Activated CD8-positive, alpha-beta memory T cell treated with anti-CD3 and anti-CD28 coated beads for 48 hours (primary cell): Measurements from ENCODE around the gene CAVIN1.
"Not testable (repeated sequence)": the region's sequence is repeated elsewhere in the genome, so short reads cannot be mapped to it uniquely, and the experiment has no call there.

ENCODE experiments used
- DNase-seq, 3 experiments: peaks; one replicate each; pipeline ENCODE4 v3.0.0-alpha.2; 2020; ENCODE audit warnings: low read depth in 2 of 3, low spot score in 2 of 3

The CAVIN1 gene

DNA sequence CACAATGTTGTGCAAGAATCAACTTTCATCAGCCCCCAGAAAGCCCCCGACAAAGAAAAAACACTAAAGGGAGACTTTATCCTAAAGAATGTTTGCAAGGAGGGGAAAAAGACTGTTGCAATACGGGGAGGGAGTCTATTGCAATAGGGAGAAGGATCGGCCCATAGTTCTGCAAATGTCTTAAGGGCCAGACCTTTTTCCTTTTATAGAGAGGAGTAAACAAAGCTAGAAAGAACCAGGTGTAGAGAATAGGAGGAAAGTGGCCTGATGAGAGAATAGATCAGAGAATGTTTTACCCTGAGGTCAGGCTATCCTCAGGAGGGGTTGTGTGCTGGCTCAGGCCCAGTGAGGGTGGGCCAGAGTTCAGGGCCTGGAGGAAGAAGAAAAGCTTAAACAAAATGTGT lies 8.7 kb upstream of the CAVIN1 start:
- no peak for DNase-seq

DNA sequence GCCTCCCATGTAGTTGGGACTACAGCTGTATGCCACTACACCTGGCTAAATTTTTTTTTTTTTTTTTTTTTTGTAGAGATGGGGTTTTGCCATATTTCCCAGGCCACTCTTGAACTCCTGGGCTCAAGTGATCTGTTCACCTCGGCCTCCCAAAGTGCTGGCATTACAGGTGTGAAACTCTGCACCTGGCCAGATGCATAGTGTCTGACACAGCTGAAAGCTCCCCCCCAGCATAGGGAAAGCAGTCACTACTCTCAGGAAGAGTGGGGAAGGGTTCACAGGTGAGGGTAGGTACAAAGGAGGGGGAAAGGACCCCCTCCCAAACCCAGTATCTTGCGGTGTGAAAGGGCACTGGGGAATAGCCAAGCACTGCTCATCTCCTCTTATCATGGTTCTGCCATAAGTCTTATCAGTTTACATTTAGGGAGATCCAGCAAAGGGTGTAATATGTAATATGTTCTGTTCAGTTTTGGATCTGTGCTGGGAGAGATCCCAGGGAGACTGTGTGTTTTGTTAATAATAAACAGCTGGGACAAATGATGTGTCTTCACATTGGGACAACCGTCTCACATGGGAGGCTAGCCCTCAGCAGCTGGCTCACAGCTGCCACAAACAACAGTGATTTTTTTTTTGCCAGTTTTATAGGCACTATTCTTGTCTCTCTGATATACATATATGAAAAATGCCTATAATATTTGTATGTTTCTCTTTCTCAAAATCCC lies 6.8 kb upstream of the CAVIN1 start:
- no peak for DNase-seq

DNA sequence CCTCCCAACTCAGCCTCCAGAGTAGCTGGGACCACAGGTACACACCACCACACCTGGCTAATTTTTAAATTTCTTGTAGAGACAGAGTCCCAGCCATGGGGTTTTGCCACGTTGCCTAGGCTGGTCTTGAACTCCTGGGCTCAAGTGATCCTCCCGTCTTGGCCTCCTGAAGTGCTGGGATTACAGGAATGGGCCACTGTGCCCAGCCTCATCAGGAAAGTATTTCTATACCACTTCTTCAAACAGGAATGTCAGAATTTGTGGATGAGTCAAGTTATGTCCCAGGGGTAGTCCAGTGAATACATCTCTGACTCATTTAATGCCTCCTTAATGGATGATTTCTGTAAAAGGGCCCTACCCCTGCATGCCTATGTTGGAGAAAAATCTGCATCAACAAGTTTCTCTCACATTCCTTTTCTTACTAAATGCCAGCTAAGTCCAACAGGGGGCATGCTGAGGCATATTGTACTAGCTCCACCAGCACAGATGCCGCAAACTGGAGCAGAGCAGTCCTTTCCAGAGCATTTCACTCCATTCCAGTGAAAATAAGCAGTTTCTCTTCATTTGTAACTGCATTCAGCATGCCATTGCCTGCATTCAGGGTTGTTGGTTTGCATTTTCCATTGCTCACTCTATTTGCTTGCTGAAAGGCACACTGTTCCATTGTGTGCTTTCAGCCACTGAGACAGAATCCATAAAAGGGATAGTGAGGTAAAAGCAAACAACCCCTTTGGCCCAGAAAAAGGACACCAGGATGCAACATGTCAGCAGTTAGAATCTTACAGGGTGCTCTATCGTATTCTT lies 5.3 kb upstream of the CAVIN1 start:
- no peak for DNase-seq

DNA sequence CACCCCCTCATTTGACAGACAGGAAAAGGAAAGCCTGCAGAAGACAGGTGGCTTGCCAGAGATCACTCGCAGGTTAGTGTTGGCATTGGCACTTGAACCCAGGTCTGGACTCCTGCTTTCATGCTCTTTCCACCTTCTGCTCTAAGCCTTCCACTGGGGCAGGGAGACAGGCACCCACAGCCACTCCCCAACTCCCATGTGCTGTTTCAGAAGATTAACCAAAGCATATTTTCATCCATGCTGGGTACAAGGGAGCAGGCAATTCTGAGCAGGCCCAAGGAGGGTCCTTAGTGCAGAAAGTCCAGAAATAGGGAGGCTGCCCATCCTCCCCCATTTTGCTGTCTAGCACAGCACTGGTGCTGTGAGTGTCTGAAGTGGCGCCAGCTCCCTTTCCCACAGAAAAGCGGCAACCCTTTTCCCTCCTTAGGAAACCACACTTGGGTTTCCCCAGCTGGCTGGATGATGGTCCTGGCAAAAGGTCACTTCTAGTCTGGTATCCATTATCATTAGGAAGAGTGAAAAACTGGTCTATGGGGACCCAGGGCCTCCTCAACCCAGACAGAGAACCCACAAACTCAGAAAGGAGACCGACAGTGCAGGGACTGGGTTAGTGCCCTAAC lies 2.0 kb upstream of the CAVIN1 start:
- no peak for DNase-seq

DNA sequence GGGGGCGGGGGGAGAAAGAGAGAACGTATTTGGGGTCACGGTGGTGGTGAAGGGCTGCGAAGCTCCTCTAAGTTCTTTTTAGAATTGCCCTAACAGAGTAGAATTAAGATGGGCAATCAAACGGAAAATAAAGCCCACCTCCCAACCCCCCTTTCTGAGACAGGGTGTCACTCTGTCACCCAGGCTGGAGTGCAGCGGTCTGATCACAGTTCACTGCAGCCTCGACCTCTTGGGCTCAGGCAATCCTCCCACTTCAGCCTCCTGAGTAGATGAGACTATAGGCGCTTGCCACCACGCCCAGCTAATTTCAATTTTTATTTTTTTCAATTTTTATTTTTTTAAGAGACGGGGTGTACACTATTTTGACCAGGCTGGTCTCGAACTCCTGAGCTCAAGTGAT lies 710 bp upstream of the CAVIN1 start:
- DNase-seq, result no peak

DNA sequence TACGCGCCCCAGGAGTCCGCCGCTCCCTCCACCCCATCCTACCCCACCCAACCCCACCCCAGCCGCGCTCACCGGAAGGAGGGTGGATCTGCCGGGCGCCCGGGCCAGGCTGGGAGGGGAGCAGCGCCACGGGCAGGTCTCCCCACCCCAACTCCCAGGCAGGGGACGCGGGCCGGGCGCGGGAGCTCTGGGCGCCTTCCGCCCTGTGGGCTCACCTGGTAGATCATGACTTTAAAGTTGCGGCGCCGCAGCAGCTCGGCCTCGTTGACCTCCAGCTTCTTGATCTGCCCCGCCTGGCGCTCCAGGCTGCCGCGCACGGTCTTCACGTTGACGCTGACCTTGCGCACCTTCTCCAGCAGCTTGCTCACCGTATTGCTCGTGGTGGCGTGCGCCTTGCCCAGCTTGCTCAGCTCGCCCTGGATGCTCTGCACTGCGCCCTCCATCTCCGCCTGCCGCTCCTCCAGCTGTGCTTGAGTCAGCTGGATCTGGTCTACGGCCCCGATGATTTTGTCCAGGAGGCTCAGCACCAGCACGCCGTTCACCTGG lies 571 bp downstream of the CAVIN1 start:
- no peak for DNase-seq

DNA sequence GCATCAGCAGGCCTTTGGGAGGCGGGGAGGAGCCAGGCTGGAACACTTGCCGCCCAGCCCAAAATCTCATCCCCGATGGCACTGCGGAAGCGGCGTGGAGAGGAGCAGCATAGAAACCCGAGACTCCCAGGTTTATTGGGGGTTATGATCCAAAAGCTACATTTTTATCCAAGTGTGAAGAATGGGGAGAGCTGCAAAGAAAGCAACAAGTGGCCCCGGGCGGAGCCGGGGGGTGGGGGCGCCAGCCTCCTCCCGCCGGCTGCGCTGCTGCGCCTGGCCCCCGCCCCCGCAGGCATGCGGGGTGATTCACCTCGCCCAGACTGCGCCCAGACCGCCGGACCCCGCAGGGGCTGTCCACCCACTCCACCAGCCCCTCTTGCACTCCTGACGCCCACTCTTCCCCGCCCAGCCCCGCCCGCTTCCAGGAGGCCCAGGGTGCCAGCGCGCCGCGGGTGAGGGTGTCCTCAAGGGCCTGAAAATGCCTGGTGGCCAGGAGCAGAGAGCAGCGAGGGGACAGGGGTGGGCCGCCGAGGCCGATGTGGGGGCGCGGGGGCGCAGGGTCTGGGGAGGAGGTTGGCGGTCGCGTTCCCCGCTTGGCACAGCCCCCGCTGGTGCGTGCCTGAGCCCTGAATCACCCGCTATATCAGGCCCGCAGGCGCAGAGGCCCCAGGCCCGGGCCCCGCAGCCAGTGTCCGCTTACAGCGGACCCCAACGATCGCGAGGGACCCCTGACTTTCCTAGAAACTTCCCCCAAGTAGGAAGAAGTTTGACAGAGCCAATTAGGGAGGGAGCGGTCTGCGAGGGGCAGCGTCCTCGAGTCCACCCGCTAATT lies 1.3 kb downstream of the CAVIN1 start:
- DNase-seq, result no peak

DNA sequence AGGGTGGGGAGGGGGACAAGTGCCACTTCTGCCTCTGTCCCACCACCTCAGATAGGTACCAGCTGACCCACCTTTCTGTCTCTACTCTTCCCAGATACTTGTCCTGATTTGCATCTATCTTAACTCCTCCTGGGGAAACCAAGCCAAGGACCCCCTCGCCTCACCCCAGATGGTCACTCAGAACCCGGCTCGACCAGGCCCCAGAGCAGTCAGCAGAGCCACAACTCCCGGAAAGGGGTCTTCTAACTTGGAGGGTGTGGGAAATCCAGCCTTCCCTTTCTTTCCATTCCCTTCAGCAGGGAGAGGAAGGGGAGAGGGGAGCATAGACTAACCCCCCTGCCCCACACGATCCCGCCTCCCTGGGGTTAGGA lies 1.9 kb downstream of the CAVIN1 start:
- no peak for DNase-seq

DNA sequence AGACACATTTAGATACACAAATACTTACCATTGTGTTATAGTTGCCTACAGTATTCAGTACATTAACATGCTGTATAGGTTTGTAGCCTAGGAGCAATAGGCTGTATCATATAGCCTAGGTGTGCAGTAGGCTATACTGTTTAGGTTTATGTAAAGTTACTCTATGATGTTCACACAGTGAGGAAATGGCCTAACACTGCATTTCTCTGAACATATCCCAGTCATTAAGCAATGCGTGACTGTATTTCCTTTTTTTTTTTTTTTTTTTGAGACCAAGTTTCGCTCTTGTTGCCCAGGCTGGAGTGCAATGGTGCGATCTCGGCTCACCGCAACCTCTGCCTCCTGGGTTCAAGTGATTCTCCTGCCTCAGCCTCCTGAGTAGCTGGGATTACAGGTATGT lies 5.1 kb downstream of the CAVIN1 start:
- DNase-seq, result not testable (repeated sequence)

DNA sequence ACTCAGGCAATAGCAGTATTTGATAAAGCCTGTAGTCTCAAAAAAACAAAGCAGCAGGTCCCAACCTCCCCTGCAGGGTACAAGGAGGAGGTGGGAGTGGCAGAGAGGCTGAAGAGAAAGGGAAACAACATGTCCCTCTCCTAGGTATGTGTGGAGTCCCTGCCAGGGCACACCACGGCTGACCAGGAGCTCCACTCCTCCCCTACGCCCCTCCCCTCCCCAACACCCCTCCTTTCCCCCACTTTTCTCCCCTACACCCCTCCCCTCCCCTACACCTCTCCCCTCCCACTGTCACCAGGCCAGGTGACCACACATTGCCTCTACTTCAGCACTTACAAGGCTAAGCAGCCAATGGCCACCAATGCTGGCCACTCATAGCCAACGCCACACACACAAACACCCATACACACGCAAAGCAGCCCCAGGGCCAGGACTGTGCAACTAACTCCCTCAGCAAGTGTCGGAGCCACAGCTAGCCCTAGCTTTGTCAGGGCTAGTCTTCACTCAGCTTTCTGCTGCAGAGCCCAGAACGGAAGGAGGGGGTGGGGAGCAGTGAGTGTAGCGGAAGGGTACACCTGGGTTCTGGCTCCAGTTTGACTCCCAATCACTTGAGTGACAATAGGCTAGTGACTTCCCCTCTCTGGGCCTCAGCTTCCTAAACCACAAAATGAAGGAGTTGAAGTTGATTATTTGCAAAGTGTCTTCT lies 8.2 kb downstream of the CAVIN1 start:
- DNase-seq, result no peak

DNA sequence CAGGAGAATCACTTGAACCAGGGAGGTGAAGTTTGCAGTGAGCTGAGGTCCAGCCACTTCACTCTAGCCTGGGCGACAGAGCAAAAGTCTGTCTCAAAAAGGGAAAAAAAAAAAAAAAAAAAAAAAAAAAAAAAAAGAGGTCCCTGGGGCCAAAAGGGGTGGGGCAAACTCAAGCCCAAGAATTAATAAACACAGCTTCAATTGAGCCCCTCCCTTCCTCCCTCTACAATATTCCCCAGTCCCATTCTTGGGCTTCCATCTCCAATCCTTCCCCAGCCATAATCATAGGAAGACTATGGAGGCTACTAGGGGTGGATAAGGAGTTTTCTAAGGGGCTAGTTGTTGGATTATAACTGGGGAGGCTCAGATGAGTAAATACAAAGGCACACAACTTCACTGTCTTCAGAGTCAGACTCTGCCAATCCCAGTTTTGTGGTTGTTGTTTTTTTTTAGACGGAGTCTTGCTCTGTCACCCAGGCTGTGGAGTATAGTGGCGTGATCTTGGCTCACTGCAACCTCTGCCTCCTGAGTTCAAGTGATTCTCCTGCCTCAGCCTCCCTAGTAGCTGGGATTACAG lies 9.5 kb downstream of the CAVIN1 start:
- DNase-seq, result no peak

DNA sequence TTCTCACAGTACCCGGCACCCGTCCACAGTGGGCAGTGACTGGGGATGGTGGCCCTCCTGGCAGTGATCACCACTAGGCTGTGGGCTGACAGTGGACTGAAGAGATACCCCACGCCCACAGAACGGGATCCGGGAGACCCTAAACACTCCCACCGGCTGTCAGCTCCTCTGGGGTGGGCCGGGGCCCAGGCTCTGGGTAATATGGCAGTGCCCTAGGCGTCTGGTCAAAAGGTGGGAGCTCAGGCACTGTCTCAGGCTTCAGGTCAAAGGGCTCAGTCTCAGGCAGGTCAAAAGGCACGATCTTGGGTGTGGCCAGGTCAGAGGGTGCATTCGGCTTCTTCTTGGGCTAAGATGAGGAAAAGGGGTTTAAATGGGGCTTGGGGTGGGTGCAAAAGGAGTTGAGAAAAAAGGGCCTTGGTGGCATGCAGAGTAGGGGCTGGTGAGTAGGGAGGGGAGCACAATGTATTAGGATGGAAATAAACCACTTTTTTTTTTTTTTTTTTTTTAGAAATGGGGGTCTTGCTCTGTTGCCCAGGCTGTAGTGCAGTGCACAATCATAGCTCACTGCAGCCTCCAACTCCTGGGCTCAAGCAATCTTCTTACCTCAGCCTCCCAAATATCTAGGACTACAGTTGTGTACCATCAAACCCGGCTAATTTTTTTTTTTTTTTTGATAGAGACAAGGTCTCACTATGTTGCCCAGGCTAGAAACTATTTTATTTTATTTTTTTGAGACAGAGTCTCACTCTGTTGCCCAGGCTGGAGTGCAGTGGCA lies 11.0 kb downstream of the CAVIN1 start:
- no peak for DNase-seq

DNA sequence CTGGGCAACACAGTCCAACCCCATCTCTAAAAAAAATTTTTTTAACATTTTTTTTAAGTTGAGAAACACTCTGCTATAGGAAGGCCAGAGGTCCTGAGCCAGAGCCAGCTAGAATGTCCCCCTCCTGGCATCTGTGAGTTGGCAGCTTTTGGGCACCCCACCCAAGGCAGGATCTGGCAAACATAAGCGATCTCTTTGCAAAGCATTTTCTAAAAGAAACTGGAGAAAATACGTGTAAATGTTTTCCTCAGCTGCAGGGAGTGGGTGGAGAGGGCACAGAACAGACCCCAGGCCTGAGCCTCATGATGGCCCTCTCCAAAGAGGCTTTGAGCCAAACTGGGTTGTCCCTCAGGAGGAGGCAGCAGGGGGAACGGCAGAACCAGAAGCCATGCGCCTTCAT lies 11.7 kb downstream of the CAVIN1 start:
- DNase-seq, result no peak

DNA sequence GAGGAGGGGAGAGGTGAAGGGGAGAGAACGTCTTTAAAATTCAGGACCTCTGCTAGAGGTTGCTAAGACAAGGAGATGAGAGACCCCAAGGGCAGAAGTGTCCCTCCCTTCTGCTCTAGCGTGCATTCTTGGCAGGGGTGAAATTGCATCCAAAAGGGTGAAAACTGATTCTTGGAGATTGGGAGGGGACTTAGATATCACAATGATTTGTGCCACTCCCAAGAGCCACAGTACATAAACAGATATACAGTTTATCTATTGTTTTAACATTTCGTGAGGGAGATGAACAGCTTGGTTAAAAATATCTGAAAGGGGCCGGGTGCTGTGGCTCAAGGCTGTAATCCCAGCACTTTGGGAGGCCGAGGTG lies 12.8 kb downstream of the CAVIN1 start:
- no peak for DNase-seq

DNA sequence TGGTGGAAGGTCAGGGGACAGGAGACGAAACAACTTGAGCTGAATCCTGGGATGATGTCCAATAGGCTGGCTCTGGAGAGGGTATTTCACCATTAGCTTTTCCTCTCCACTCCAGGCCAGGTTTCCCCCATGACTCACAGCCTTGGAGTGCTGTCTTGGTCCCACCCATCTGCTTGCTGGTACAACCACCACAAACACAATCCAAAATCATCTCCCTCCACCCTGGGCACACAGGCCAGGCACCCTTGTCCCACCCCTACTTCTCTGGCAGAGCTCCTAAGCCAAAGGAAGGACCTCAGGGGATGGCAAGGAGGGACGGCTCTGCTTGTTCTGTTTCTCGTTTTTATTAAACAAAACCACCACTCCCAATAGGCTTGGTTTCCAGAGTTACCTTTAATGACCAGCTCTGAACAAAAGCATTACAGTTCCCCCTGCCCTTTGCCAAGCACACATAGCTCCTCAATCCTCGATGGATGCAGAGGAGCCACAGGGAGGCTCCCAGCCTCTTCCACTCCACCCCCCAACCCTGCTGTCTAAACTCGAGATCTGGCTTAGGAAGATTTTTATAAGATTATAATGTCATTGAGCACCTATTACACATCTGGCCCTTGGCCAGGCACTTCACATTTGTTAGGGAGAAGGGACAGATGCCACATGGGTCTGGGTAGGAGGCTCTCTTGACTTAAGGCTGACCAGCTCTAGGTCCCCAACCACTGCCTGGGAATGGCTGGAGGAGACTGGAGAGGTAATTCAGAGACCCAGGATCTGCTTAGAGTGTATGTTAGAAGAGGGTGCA lies 13.3 kb downstream of the CAVIN1 start:
- DNase-seq, result no peak

DNA sequence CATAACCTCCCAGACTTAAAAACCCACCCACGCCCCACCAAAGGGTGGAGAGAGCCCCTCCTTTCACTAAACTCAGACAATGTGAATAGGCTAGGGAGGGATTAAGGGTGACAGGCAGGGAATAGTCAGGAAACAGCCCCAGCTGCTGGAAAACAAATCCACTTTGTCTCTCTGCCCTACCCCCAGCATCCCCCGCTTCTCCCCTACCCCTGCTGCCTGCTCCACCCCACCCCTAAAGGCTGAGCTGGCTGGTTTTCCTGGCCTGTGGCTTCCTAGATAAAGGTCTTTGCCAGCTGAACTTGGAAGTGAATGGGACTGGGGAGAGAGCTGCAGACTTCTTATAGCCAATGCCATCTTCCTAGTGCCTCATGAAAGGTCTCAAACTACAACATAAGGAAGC lies 15.0 kb downstream of the CAVIN1 start:
- no peak for DNase-seq

DNA sequence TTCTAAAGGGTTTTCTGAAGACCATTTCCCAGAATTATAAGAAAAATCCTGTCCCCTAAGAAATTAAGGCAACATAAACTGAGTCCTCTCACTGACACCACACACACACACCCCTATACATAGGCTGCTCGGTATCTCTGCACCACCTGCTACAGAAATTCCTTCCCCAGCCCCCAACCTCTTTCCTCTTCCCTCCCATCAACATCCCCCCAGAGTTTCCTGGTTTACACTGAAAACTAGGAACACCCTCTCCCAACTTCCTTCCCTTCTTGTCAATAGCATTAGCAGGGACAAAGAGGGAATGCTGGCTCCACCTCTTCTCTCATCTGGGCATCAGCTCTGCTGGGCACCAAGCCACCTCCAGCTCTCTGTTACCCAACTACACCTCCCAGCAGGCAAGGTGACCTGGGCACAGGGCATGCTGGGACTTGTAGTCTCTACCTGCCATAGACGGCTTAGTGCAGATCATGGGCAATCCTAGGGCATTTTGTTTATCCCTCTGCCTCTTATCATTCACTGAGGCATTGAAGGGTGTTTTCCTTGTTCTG lies 15.7 kb downstream of the CAVIN1 start:
- no peak for DNase-seq

DNA sequence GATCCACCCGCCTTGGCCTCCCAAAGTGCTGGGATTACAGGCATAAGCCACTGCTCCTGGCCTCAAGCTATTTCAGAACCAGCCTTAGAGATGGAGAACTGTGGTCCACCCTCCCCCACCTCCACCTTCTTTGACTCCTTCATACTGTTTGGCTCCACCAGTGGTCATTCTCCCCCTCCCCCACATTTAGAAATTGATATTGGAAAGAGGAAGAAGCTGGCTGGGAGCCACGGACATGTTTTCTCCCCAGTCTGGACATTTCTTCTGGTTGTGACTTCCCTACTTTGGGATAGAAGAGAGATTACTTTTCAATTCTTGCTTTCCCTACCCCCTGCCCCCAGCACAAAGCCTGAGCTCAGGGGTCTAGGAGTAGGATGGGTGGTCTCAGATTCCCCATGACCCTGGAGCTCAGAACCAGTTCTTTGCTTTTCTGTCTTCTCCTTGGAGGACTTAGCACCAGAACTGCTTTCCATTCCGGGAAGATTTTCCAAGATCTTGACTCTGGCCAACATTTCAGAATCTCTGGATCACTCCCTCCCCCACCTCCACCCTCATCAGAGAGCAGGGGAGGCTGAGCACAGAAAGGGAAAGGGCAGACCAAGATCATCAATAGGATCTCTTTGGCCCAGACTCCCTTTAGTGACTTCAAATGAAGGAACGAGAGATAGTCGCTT lies 16.3 kb downstream of the CAVIN1 start:
- no peak for DNase-seq
